Neural progenitor cell (in vitro differentiated cells): ENCODE data around the gene BMPR1B.

ENCODE experiments used
- EZH2 ChIP-seq: fragments of 200-600 bp; sonication (generic); IDR thresholded peaks from 2 replicates; pipeline ENCODE4 v1.6.1; 2017; ENCODE audit warnings: antibody characterized with exemption, mild to moderate bottlenecking, moderate library complexity
- TF ChIP-seq, protein P1 (sequence below): fragments of 200-600 bp; sonication (generic); IDR thresholded peaks from 2 replicates; pipeline ENCODE4 v1.5.1; 2017; ENCODE audit warnings: antibody characterized with exemption, mild to moderate bottlenecking

GRCh38 chr4:95191537-95191936 lies 433.8 kb downstream of the BMPR1B start:
- TF ChIP-seq EZH2, result no peak
- TF ChIP-seq, protein P1, sequence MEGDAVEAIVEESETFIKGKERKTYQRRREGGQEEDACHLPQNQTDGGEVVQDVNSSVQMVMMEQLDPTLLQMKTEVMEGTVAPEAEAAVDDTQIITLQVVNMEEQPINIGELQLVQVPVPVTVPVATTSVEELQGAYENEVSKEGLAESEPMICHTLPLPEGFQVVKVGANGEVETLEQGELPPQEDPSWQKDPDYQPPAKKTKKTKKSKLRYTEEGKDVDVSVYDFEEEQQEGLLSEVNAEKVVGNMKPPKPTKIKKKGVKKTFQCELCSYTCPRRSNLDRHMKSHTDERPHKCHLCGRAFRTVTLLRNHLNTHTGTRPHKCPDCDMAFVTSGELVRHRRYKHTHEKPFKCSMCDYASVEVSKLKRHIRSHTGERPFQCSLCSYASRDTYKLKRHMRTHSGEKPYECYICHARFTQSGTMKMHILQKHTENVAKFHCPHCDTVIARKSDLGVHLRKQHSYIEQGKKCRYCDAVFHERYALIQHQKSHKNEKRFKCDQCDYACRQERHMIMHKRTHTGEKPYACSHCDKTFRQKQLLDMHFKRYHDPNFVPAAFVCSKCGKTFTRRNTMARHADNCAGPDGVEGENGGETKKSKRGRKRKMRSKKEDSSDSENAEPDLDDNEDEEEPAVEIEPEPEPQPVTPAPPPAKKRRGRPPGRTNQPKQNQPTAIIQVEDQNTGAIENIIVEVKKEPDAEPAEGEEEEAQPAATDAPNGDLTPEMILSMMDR, result no peak
